GM12872 (cell line): ENCODE data around the gene EMILIN2.

Experiments
- CTCF ChIP-seq: IDR thresholded peaks from 3 replicates; pipeline ENCODE4 v1.5.1; 2011; ENCODE audit warnings: low read depth, mild to moderate bottlenecking, low read length, moderate library complexity; ENCODE audit not compliant: insufficient read depth

Gene EMILIN2

DNA sequence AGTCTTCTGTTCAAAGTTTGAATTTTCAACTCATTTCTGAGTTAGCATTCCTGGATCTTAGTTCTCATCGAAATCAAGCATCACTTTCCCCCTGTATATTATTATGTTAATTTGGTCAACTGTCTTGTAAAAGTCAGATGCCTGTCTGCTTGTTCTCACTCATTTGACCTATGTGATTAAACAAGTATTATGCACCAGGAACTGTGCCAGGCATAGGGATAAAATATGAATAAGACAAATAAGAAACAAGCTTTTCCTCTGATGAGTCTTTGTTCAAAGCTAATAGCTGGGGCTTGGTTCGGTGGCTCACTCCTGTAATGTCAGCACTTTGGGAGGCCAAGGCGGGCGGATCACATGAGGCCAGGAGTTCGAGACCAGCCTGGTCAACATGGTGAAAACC, 19.7 kb upstream of the EMILIN2 start:
- no peak for TF ChIP-seq CTCF

GRCh38 chr18:2839202-2839601, 7.6 kb upstream of the EMILIN2 start:
- TF ChIP-seq CTCF = no peak

- no peak for TF ChIP-seq CTCF
These were observed 6.3 kb upstream of the EMILIN2 start for GRCh38 chr18:2840521-2840920.

DNA sequence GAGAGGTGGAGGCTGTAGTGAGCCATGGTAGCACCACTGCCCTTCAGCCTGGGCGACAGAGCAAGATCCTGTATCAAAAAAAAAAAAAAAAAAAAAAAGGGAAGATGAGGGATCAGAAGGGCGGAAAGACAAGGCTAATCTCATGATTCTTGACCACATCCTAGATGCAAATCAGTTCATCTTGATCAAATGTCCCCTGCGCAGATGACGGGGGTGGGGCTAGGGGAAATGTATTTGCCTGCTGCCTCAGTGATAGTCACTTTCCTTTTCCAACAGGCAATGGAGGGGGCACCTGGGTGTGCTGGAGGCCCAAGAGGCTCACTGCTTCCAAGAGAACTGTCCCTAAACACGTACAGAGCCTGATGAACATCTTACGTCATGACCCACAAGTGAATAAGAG, 3.7 kb upstream of the EMILIN2 start:
- TF ChIP-seq CTCF = no peak

DNA sequence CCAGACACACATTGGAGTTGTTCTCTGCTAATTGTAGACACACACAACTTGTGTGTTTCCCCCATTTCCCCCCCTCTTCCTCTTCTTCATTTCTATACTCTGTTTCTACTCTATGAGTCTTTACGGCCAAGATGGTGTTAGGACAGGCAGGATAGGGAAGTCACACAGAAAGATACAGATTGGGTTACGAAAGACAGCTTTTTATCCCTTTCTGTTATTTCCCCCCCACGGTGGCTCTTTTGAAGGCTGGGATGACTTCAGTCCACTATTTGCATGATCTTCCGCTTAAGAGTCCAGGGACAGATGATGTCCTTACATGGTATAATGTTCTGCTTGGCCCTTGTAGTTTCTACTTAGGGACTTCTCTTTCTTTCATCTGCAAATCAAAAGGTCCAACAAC, 1.6 kb upstream of the EMILIN2 start:
- no peak for TF ChIP-seq CTCF

DNA sequence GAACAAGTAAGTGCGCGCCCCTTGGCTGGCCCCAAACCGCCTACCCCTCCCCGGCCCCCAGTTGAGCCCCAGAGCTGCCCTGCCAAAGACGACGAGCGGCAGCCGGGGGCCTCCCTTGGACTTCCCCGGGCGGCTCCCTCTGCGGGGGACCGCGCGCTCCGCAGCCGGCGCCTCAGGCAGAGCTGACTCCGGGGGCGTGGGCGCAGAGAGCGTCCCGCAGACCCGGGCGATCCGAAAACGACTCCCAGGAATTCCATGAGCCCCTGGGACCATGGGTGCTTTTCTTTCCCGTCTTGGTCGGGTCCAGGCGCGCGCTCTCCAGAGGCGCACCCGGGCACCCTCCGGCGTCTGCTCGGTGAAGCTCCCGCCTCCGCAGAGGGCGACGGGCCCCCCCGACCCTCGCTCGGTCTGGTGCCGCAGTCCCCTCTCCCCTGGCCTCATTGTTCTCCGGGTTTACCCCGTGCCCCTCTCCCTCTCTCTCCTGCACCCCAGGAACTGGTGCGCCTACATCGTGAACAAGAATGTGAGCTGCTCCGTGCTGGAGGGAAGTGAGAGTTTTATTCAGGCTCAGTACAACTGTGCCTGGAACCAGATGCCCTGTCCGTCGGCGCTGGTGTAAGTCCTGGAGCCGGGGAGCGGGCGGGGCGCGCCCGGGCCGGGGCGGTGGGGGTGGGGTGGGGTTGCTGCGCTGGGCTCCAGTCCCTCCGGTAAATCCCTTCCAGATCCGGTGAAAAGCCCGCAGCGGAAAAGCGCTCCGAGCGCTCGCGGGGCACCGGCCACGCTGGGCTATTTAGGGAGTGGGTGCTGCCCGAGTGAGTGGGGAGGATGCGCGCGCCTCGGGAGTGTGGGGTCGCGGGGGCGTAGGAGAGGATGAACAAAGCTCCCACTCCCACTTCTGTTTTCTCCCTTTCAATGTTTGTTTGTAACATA, 776 bp downstream of the EMILIN2 start:
- no peak for TF ChIP-seq CTCF

DNA sequence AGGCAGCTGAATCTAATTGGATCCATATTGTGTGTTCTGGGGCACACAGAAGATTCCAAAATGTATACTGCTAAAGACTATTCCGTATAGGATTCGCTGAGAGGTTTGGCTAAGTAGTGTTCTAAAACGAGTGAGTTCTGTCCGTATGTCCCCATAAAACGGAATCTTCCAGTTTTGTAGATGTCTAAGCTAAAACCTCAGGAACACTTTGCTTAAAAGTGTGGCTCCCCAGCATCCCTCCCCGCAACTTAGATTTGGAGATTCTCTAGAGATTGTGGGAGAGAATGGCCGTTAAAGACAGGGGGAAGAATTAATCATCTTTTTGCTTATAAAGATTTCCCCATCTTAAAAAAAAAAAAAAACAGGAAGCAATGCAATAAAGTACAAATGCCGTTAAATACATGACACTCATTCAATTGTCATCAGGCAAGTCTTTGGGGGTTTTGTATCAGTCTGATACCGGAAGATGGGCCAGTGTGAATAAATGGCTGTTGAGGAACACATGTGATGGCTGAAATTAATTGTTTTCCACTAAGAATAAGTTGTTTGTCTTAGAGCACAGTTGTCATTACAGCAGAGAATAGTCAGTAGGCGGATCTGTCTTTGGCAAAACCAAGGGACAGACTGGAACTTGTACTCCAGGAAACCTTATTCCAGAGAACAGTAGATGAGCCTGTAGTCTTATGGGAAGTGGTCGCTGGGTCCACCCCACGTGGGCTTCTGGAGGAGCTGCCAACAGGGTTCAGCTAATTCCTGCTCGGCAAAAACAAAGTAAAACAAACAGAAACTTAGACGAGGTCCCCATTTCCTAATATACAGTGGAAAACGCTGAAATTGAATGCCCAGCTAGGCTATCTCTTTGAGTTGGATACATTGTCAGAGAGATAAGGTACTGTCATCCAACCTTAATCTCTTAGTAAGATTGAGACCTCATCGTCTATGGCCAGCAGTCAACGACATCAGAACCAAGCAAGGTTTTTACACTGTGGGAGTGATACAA, 1.7 kb downstream of the EMILIN2 start:
- no peak for TF ChIP-seq CTCF
